ENCODE measurements around the gene NEK7. TPM values are rescaled to one million over a fixed set of nuclear protein-coding genes. Genes with fewer than 3 reads are reported as not detected.

Gene NEK7
- total and polyA plus RNA-seq, 7 donors: 15.2 to 312 (median 171) TPM

- no peak for TF ChIP-seq POLR2AphosphoS5 (IDR thresholded peaks at IDR 0.05)
- TF ChIP-seq POLR2A (IDR thresholded peaks at IDR 0.05): no peak
- no peak for TF ChIP-seq CTCF (IDR thresholded peaks at IDR 0.05)
- no peak for TF ChIP-seq EP300 (IDR thresholded peaks at IDR 0.05)
These were observed 48.4 kb downstream of the NEK7 start for GRCh38 chr1:198205016-198205684.

DNA sequence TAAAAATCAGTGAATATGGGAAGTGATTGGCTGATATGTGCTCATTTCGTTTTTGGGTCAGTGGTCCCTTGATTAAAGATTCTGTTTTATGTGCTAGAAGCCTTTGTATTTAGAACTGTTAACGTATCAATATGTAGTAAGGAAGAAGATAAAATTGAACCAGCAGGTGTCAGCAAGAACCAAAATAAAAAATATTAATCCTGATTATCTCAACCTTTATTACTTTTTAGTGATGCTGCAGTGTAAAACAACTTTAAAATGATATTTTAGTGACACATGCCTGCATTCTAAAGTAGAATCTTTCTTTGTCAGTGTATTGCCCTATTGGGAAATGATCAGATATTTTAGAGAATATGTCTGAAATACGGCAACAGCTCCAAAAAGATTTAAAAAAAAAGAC, 49.5 kb downstream of the NEK7 start:
- no peak for DNase-seq
- H3K27me3 ChIP-seq: no peaks in the 10 kb centered on the region
- H3K36me3 ChIP-seq: no peaks in the 10 kb centered on the region
- 83 to 85% methylated on average over 3 of the region's 3 CpGs for WGBS, 2 donors
- H3K9me3 ChIP-seq: no peaks in the 10 kb centered on the region
- TF ChIP-seq CTCF (IDR thresholded peaks at IDR 0.05) (no peak), POLR2AphosphoS5 (IDR thresholded peaks at IDR 0.05) (no peak), EP300 (IDR thresholded peaks at IDR 0.05) (no peak), POLR2A (IDR thresholded peaks at IDR 0.05) (no peak)
- H3K4me3 ChIP-seq: no peak overlapping the region
- no peak overlapping the region for H3K27ac ChIP-seq
- peaks cover 0 to 23% (median 20%) of the 10 kb centered on the region in 4 donors for H3K4me1 ChIP-seq
- intact Hi-C loops (cut with DNase I): no loop called here

More at GRCh38 chr1:198205016-198205684, 48.4 kb downstream of the NEK7 start:
- no peaks in the 10 kb centered on the region for H3K9me3 ChIP-seq
- no peak overlapping the region for H3K4me3 ChIP-seq
- H3K4me1 ChIP-seq: peaks cover 0 to 35% (median 31%) of the 10 kb centered on the region in 4 donors
- no peaks in the 10 kb centered on the region for H3K36me3 ChIP-seq
- no peak for DNase-seq
- H3K27ac ChIP-seq: no peak overlapping the region
- intact Hi-C loops (cut with DNase I): no loop called here
- H3K27me3 ChIP-seq: no peaks in the 10 kb centered on the region
- WGBS, 2 donors: 84 to 87% methylated on average over 5 of the region's 5 CpGs

DNA sequence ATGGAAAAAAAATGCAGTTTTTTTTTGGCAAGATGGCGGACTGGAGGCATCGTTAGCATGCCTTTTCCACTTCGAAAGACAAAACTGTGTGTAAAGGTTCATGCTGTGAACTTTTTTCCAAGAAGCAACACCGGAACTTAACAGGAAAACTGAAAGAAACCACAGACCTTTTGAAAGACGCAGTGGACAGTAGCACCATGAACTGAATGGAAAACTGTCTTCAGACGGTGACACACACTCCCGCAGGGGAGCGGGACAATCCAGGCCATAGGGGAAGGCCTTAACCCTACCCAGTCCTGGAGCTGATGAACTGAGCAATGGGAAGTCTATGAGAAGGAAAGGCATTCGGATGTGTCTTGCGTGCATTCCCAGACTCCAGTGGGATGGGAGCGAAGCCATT, 54.9 kb downstream of the NEK7 start:
- H3K4me3 ChIP-seq: no peak overlapping the region
- H3K27ac ChIP-seq: no peak overlapping the region
- peaks cover 0 to 3% (median 0%) of the 10 kb centered on the region in 4 donors for H3K9me3 ChIP-seq
- intact Hi-C loops (cut with DNase I): no loop called here
- H3K36me3 ChIP-seq: peaks cover 0 to 8% (median 0%) of the 10 kb centered on the region in 4 donors
- 97 to 98% methylated on average over 11 of the region's 11 CpGs for WGBS, 2 donors
- DNase-seq: no peak
- H3K4me1 ChIP-seq: no peaks in the 10 kb centered on the region
- H3K27me3 ChIP-seq: no peaks in the 10 kb centered on the region
- no peak for TF ChIP-seq CTCF (IDR thresholded peaks at IDR 0.05)
- no peak for TF ChIP-seq POLR2AphosphoS5 (IDR thresholded peaks at IDR 0.05)
- TF ChIP-seq POLR2A (IDR thresholded peaks at IDR 0.05): no peak
- TF ChIP-seq EP300 (IDR thresholded peaks at IDR 0.05): no peak

GRCh38 chr1:198212126-198212525, 55.3 kb downstream of the NEK7 start:
- Histone ChIP-seq H3K4me1 (no peaks in the 10 kb centered on the region), H3K4me3 (no peak overlapping the region), H3K36me3 (peaks cover 0 to 8% (median 0%) of the 10 kb centered on the region in 4 donors), H3K27ac (no peak overlapping the region), H3K9me3 (peaks cover 0 to 3% (median 0%) of the 10 kb centered on the region in 4 donors), H3K27me3 (no peaks in the 10 kb centered on the region)
- no peak for DNase-seq
- WGBS, 2 donors: 97 to 99% methylated on average over 8 of the region's 8 CpGs
- no peak for TF ChIP-seq POLR2AphosphoS5 (IDR thresholded peaks at IDR 0.05)
- no peak for TF ChIP-seq CTCF (IDR thresholded peaks at IDR 0.05)
- no peak for TF ChIP-seq POLR2A (IDR thresholded peaks at IDR 0.05)
- no peak for TF ChIP-seq EP300 (IDR thresholded peaks at IDR 0.05)
- intact Hi-C loops (cut with DNase I): no loop called here

Data from sigmoid colon (tissue), 7 donors.